Type B pancreatic cell (in vitro differentiated cells): ENCODE data around the gene GON7. TPM values are rescaled to one million over a fixed set of nuclear protein-coding genes. Genes with fewer than 3 reads are reported as not detected.

Experiments
- DNase-seq: peaks from one replicate; pipeline ENCODE4 v3.0.0; 2021; ENCODE audit warnings: mixed read lengths; ENCODE audit not compliant: unreplicated experiment; ENCODE audit errors: extremely low spot score
- H3K27ac Mint-ChIP-seq: 2 replicates; pipeline ENCODE4 v1.8.0; 2021; ENCODE audit warnings: mild to moderate bottlenecking, mixed read lengths
- H3K27me3 Mint-ChIP-seq: 2 replicates; pipeline ENCODE4 v1.8.0; 2021; ENCODE audit warnings: mixed read lengths
- H3K36me3 Mint-ChIP-seq: 2 replicates; pipeline ENCODE4 v1.8.0; 2021; ENCODE audit warnings: mixed read lengths
- H3K4me1 Mint-ChIP-seq: one replicate; pipeline ENCODE4 v1.8.0; 2021; ENCODE audit warnings: mixed read lengths; ENCODE audit not compliant: unreplicated experiment
- H3K4me3 Mint-ChIP-seq: 2 replicates; pipeline ENCODE4 v1.8.0; 2021; ENCODE audit warnings: mild to moderate bottlenecking, mixed read lengths
- H3K9me3 Mint-ChIP-seq: 2 replicates; pipeline ENCODE4 v1.8.0; 2021; ENCODE audit warnings: mixed read lengths
- total RNA-seq: library from RNA; stranded (reverse); gene quantifications from 2 replicates; pipeline ENCODE4 v1.2.1, GENCODE V29; 2021; ENCODE audit warnings: low replicate concordance
- TF ChIP-seq, protein P1 (sequence below): fragments of 200-600 bp; sonication (generic); conservative IDR thresholded peaks from 2 replicates; pipeline ENCODE4 v1.5.0; 2021; ENCODE audit warnings: antibody characterized with exemption, mild to moderate bottlenecking

GON7 gene
- total RNA-seq, 1 donor from 2014 or later, result 11.9 TPM

DNA sequence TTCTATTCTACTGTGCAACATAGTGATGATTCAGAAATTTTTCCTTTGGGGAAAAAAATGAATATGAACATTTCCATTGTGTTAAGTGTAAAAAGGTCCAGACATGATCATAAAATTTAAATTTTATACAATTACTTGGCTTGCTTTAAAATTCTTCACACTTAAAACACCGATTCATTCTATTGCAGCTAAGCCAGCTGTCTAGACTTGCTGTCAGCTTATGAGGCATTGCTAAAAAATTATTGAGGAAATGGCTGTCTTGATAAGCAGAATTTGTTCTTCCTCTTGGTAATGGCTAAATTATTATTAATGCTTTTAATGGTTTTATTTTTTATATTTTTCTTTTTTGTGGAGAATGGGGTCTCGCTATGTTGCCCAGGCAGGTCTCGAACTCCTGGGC, 19.9 kb downstream of the GON7 start:
- DNase-seq, result no peak
- H3K27ac Mint-ChIP-seq, result no peak overlapping the region
- H3K4me3 Mint-ChIP-seq, result no peak overlapping the region
- no peaks in the 10 kb centered on the region for H3K36me3 Mint-ChIP-seq
- no peaks in the 10 kb centered on the region for H3K9me3 Mint-ChIP-seq
- peaks cover 21% of the 10 kb centered on the region for H3K4me1 Mint-ChIP-seq
- TF ChIP-seq, protein P1, sequence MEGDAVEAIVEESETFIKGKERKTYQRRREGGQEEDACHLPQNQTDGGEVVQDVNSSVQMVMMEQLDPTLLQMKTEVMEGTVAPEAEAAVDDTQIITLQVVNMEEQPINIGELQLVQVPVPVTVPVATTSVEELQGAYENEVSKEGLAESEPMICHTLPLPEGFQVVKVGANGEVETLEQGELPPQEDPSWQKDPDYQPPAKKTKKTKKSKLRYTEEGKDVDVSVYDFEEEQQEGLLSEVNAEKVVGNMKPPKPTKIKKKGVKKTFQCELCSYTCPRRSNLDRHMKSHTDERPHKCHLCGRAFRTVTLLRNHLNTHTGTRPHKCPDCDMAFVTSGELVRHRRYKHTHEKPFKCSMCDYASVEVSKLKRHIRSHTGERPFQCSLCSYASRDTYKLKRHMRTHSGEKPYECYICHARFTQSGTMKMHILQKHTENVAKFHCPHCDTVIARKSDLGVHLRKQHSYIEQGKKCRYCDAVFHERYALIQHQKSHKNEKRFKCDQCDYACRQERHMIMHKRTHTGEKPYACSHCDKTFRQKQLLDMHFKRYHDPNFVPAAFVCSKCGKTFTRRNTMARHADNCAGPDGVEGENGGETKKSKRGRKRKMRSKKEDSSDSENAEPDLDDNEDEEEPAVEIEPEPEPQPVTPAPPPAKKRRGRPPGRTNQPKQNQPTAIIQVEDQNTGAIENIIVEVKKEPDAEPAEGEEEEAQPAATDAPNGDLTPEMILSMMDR, result no peak
- H3K27me3 Mint-ChIP-seq, result no peaks in the 10 kb centered on the region

DNA sequence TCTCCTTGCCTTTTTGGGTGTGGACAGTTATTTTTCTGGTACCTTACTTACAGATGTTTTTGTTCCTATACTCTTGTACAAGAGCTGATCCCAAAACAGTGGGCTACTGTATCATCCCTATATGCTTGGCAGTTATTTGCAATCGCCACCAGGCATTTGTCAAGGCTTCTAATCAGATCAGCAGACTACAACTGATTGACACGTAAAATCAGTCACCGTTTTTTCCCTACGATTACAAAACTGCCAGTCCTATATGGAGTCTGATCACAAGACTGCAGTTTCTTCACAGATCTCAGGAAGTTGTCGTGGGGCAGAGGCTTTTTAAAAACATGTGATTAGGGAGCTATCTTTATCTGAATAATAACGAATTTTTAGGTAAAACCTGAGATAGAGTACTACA, 20.4 kb downstream of the GON7 start:
- TF ChIP-seq, protein P1, result no peak
- Mint-ChIP-seq H3K27me3 (no peaks in the 10 kb centered on the region), H3K9me3 (no peaks in the 10 kb centered on the region), H3K4me1 (peaks cover 21% of the 10 kb centered on the region), H3K4me3 (peak overlapping the region; percentile 78), H3K27ac (peak overlapping the region; percentile 32), H3K36me3 (no peaks in the 10 kb centered on the region)
- no peak for DNase-seq

DNA sequence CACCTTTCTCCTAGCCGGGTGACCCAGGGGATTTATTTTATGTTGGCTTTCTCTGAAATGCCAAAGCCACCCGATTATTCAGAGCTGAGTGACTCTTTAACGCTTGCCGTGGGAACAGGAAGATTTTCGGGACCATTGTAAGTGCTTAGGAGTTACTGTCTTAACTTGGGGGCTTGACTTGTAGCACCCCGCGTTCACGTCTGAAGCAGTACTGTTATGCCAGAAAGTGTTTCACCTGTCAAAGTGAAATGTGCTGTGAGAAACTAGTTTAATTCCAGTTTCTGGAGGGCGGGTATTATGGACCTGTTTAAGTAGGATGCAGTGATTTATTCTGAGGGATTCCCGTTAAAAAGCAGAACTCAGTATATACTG, 21.5 kb downstream of the GON7 start:
- Mint-ChIP-seq H3K9me3 (no peaks in the 10 kb centered on the region), H3K4me3 (peak overlapping the region; percentile 93), H3K27ac (peak overlapping the region; percentile 93), H3K4me1 (peaks cover 21% of the 10 kb centered on the region), H3K36me3 (no peaks in the 10 kb centered on the region), H3K27me3 (no peaks in the 10 kb centered on the region)
- TF ChIP-seq, protein P1, result no peak
- DNase-seq, result no peak

DNA sequence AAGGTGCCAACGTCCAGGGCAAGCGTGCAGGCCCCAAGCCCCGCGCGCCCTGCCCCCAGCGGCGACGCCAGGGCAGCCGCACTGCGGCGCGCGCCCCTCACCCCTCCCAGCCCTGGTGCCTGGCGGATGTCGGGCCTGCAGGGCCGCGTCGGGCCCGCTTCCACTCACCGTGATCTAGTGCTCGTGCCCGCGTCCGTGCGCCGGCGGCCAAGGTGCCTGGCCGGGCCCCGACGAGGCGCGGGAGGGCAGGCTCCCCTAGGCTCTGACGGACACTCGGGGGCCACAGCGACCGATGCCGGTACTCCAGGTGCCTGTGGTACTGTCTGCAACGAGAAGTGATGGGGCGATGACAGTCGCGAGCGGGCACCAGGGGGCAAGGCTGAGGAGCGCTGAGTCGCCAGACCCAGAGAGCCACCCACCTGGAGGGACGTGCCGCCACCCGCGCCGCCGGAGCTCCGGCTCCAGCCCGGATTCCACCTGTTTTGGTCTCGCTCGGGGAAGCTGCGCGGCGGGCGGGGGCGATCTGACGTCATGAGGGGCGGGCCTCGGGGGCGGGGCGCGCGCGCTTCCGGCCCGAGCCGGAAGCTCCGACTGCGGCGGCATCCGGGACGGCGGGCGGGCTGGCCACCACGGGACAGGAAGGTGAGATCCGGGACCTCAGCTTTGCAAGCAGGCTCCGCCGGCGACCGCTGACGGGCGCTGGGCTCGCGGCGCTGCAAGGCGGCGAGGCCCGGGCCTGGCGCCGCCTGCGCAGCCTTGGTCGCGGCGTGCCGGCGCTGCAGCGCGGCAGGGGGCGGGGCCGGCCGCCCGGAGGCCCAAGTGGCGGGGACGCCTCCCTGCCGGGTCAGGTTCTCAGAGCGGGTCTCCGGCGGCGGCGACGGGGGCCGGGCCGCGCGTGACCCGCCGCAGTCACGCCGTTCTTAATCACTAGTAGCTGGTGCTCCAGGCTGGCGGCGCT, 22.2 kb downstream of the GON7 start, which contains the start of the genes LYSET and MOAP1:
Gene LYSET, plus strand, starts transcription at position 927 of the 958 bp plus-strand sequence. CDS start 89 bp downstream, outside the sequence.
Gene MOAP1, minus strand, starts transcription at position 507 of the 958 bp plus-strand sequence. CDS start 655 bp downstream, outside the sequence.
- Mint-ChIP-seq H3K4me3 (peak within 1 kb of the TSS; percentile 93), H3K36me3 (no peaks in the 10 kb centered on the region), H3K4me1 (peaks cover 21% of the 10 kb centered on the region), H3K9me3 (no peaks in the 10 kb centered on the region), H3K27me3 (no peaks in the 10 kb centered on the region), H3K27ac (peak within 1 kb of the TSS; percentile 93)
- DNase-seq, result peak; percentile 88
- TF ChIP-seq, protein P1, result peak; percentile 66

DNA sequence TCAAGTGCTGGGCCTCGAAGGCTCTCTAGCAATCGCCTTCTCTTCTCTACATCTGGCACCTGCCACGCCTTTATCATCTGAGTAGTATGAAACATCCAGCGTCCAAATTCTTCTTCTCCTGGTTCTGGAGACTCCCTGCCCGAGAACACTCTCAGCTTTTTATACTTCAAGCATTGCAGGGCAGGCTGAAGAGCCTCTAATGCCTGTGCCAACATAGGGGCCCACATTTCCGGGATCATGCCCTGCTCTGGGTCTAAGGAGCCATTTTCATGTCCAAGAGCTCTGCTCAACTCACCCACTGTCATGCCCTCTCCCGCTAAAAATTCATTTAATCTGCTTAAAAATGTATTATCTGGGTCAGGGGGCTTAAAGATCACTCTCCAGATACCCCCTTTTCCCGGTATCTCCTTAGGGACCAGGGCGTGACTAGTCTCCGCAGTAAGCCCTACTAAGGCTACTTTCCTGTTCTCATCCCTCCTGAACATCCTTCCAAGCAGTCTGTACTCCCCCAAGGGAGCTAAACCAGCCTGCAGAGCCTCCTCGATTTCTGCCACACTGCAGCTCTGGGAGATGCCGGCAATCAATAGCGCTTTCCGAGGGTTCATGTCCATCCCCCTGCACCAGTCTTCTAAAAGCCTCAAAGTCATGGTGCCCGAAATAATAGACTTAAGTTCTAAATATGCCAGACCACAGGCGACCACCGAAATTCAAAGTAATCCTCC, 23.1 kb downstream of the GON7 start:
- no peaks in the 10 kb centered on the region for H3K36me3 Mint-ChIP-seq
- H3K27ac Mint-ChIP-seq, result peak overlapping the region; percentile 89
- DNase-seq, result no peak
- H3K27me3 Mint-ChIP-seq, result no peaks in the 10 kb centered on the region
- peaks cover 21% of the 10 kb centered on the region for H3K4me1 Mint-ChIP-seq
- H3K4me3 Mint-ChIP-seq, result peak overlapping the region; percentile 93
- H3K9me3 Mint-ChIP-seq, result no peaks in the 10 kb centered on the region
- TF ChIP-seq, protein P1, result no peak
